Naive thymus-derived CD8-positive, alpha-beta T cell (primary cell): ENCODE measurements around the gene RARA. TPM values are rescaled to one million over a fixed set of nuclear protein-coding genes. Genes with fewer than 3 reads are reported as not detected.
A peak's percentile ranks its signal among the peaks of the same experiment; 100 is the strongest.
"Not testable (repeated sequence)": the region's sequence is repeated elsewhere in the genome, so short reads cannot be mapped to it uniquely, and the experiment has no call there.

Experiments
- ATAC-seq, 2 donors: fragments of 150-1000 bp; cut with Tn5 transposase in 1 of 2; sonication (Bioruptor Pico), chemical (Tn5 transposase) in 1 of 2; 1 replicate in 1 of 2; 2 replicates in 1 of 2; pipeline ENCODE4 v1.10.0; 2021; ENCODE audit warnings: mild to moderate bottlenecking in 2 of 2, moderate library complexity in 2 of 2
- POLR2A ChIA-PET: fragments of 350-600 bp; sonication (Branson Sonifier 250); formaldehyde crosslinking; loops from one replicate; lab custom pipeline; 2021; ENCODE audit warnings: antibody characterized with exemption; lab: Charles Lee
- DNase-seq, 10 donors: peaks; one replicate each; pipeline versions ENCODE4 v3.0.0 to v3.0.0-alpha.2; 2020 to 2022
- H3K27ac Mint-ChIP-seq, 10 donors: one replicate each; pipeline ENCODE4 v1.8.0; 2020 to 2022; ENCODE audit warnings: mild to moderate bottlenecking in 10 of 10, mixed read lengths in 10 of 10, moderate library complexity in 4 of 10, inconsistent platforms in 1 of 10
- H3K27me3 Mint-ChIP-seq, 5 donors: one replicate each; pipeline ENCODE4 v1.8.0; 2021 to 2022; ENCODE audit warnings: mixed read lengths in 5 of 5
- H3K36me3 Mint-ChIP-seq, 3 donors: one replicate each; pipeline ENCODE4 v1.8.0; 2020 to 2022; ENCODE audit warnings: mixed read lengths in 3 of 3, mild to moderate bottlenecking in 2 of 3, inconsistent platforms in 1 of 3
- H3K4me1 Mint-ChIP-seq, 4 donors: one replicate each; pipeline ENCODE4 v1.8.0; 2021 to 2022; ENCODE audit warnings: mixed read lengths in 4 of 4
- H3K4me3 Mint-ChIP-seq, 10 donors: one replicate each; pipeline ENCODE4 v1.8.0; 2020 to 2022; ENCODE audit warnings: mild to moderate bottlenecking in 10 of 10, mixed read lengths in 10 of 10, moderate library complexity in 6 of 10, inconsistent platforms in 1 of 10
- H3K9me3 Mint-ChIP-seq, 9 donors: one replicate each; pipeline ENCODE4 v1.8.0; 2020 to 2022; ENCODE audit warnings: mixed read lengths in 9 of 9, mild to moderate bottlenecking in 3 of 9, inconsistent platforms in 1 of 9, moderate library complexity in 1 of 9
- polyA plus RNA-seq, 3 donors: library from polyadenylated mRNA; unstranded; fragments of 300-500 nt; fragmentation: Illumina TruSeq; gene quantifications; one replicate each; pipeline ENCODE4 v1.2.3, GENCODE V29; 2021
- total RNA-seq, 8 experiments: library from RNA in 2 of 8; stranded (reverse) in 2 of 8; gene quantifications; one replicate each; pipeline ENCODE4 v1.2.3 and lab custom pipeline; 2021 to 2026

RARA gene
- total and polyA plus RNA-seq, 5 experiments from 2014 or later: 7.2 to 39.9 (median 12.4) TPM

DNA sequence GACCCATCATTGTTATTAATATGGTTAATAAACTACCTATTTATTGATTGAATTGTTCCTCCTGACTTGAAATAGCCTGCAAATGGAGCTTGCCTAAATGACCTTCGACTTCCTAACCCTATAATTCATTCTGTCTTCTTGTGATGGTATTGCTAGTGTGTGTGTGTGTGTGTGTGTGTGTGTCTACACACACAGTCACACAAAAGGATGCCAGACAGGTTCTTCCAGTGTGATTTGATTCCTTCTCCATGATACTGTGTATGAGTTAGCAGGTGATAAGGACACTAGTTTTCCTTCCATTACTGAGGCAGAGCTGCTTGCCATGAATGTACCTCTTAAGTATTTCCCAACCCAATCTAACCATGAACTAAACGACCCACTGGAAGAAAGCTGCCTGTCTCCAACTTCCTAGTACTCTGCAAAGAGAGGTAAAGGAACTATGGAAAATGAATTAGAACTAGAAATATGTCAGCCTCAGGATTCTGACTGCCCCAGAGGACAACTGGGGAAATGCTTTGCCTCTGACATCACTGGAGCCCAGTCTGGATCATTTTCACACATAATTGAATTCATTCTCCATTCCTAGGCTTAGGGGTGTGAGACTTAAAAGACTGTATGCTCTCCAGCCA, 24.8 kb upstream of the RARA start:
- POLR2A ChIA-PET: no interaction called here
- ATAC-seq (no peak), DNase-seq (no peak)
- H3K36me3 Mint-ChIP-seq: peaks cover 0 to 25% (median 5%) of the 10 kb centered on the region in 3 donors
- no peaks in the 10 kb centered on the region for H3K9me3 Mint-ChIP-seq
- no peaks in the 10 kb centered on the region for H3K27me3 Mint-ChIP-seq
- peak overlapping the region in 8 of 10 donors; percentile 17 to 75 (median 50) for H3K27ac Mint-ChIP-seq
- H3K4me3 Mint-ChIP-seq: peak overlapping the region in 2 of 10 donors; percentile 2 to 17
- peaks cover 10 to 33% (median 21%) of the 10 kb centered on the region in 4 donors for H3K4me1 Mint-ChIP-seq

DNA sequence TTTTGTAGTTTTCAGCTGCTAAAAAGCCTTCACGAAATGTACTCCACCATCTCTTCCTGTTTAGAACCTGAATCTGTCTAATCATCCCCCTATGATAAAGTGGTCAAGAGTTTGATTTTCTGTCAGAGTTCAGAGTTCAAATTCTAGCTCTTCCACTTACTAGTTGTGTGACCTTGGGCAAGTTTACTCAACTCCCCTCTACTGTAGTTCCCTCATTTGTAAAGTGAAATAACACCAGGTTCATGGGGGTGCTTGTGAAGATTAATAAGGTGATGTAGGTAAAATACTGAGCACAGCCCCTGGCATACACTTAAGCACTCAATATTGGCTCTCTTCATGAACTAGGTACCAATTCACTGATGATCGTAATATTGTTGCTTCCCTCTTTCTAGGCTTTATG, 22.5 kb upstream of the RARA start:
- Mint-ChIP-seq H3K9me3 (no peaks in the 10 kb centered on the region), H3K27me3 (no peaks in the 10 kb centered on the region), H3K27ac (peak overlapping the region in 3 of 10 donors; percentile 15 to 77 (median 38)), H3K4me3 (no peak overlapping the region), H3K4me1 (peaks cover 10 to 35% (median 22%) of the 10 kb centered on the region in 4 donors), H3K36me3 (peaks cover 0 to 6% (median 2%) of the 10 kb centered on the region in 3 donors)
- DNase-seq (no peak), ATAC-seq (no peak)
- POLR2A ChIA-PET: no interaction called here

DNA sequence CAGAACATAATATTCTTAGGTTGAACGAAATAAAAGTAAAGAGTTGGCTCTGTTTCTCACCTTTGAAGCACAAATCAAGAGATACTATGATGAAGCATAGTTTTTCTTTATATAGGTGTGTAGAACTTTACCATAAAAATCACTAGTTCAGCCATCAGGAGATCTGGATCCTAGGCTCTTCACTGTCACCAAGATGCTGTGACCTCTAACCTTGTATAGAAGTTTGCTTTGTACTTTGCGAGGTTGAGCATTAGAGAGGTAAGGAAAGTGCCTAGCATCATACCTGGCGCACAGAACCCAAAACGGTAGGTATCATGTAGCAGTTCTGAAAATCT, 21.9 kb upstream of the RARA start:
- DNase-seq (no peak), ATAC-seq (no peak)
- peak overlapping the region in 8 of 10 donors; percentile 21 to 97 (median 87) for H3K27ac Mint-ChIP-seq
- peaks cover 0 to 4% (median 1%) of the 10 kb centered on the region in 3 donors for H3K36me3 Mint-ChIP-seq
- peak overlapping the region; percentile 90 to 100 (median 98) for H3K4me3 Mint-ChIP-seq
- peaks cover 10 to 34% (median 22%) of the 10 kb centered on the region in 4 donors for H3K4me1 Mint-ChIP-seq
- POLR2A ChIA-PET: no interaction called here
- H3K27me3 Mint-ChIP-seq: no peaks in the 10 kb centered on the region
- no peaks in the 10 kb centered on the region for H3K9me3 Mint-ChIP-seq

DNA sequence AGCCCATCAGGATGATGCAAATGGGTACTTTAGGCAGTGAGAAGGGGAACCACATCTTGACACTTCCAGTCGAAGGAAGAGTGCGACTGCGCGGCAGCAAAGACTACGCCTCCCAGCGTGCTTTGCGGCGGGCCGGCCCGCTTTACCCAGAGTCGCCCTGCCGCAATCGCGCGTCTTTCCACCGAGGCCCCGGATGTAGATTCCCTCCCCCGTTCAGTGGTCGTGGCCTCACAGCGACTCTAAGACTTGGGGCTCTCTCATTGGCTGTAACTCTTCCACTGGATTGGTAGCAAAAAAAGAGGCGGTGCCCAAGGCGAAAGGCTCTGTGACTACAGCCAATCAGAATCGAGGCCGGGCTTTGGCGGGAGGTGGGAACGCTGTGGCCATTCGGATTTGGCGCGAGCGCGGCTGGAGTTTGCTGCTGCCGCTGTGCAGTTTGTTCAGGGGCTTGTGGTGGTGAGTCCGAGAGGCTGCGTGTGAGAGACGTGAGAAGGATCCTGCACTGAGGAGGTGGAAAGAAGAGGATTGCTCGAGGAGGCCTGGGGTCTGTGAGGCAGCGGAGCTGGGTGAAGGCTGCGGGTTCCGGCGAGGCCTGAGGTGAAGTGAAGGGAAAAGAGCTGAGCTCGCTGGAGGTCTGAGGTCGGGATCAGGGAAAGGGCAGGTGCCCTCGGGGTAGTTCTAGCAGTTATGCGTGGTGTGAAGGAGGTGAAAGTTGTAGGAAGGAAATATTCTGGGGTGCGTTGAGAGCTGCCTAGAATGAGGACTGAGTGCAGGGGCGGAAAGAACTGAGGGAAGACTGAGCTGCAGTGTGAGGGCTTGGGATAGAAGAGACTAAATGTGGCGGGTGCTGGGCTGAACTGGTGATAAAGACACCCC, 21.2 kb upstream of the RARA start, which contains the start of gene CDC6:
CDC6 (plus strand) TSS at position 386 of the 876 bp plus-strand sequence. CDS start 1,542 bp downstream, outside the sequence.
- DNase-seq: peak; percentile 94 to 99 (median 98)
- no peaks in the 10 kb centered on the region for H3K36me3 Mint-ChIP-seq
- H3K4me1 Mint-ChIP-seq: peaks cover 10 to 33% (median 22%) of the 10 kb centered on the region in 4 donors
- H3K4me3 Mint-ChIP-seq: peak within 1 kb of the TSS; percentile 90 to 100 (median 98)
- no peaks in the 10 kb centered on the region for H3K9me3 Mint-ChIP-seq
- H3K27me3 Mint-ChIP-seq: no peaks in the 10 kb centered on the region
- peak; percentile 96 for ATAC-seq
- peak within 1 kb of the TSS; percentile 60 to 97 (median 92) for H3K27ac Mint-ChIP-seq
- POLR2A ChIA-PET: interaction anchor here (0.6 to 1.0 kb wide), 4 partner anchors 20 to 187 kb away, joined by 3 to 4 read pairs (median 4); no protein-coding TSS in a partner anchor

DNA sequence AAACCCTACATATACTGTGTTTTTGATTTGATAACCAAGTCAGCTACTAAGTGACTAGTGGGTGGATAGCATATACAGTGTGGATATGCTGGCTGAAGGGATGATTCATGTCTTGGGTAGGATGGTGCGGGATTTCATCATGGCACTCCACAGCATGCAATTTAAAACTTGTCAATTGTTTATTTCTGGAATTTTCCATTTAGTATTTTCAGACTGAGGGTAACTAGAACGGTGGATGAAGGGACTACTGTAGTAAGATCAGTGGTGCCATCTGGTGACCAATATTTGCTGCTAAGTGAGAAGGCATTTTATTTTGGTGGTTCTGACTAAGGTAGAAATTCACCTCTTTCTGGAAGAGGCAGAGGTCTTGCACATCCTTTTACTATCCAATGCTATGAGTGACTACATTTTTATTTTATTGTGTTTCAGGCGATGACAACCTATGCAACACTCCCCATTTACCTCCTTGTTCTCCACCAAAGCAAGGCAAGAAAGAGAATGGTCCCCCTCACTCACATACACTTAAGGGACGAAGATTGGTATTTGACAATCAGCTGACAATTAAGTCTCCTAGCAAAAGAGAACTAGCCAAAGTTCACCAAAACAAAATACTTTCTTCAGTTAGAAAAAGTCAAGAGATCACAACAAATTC, 18.2 kb upstream of the RARA start:
- H3K27ac Mint-ChIP-seq: peak overlapping the region in 1 of 10 donors; percentile 51
- H3K4me3 Mint-ChIP-seq: no peak overlapping the region
- POLR2A ChIA-PET: no interaction called here
- ATAC-seq (no peak), DNase-seq (peak in 1 of 10 donors; percentile 37)
- no peaks in the 10 kb centered on the region for H3K36me3 Mint-ChIP-seq
- H3K27me3 Mint-ChIP-seq: no peaks in the 10 kb centered on the region
- H3K9me3 Mint-ChIP-seq: no peaks in the 10 kb centered on the region
- peaks cover 7 to 19% (median 16%) of the 10 kb centered on the region in 4 donors for H3K4me1 Mint-ChIP-seq

DNA sequence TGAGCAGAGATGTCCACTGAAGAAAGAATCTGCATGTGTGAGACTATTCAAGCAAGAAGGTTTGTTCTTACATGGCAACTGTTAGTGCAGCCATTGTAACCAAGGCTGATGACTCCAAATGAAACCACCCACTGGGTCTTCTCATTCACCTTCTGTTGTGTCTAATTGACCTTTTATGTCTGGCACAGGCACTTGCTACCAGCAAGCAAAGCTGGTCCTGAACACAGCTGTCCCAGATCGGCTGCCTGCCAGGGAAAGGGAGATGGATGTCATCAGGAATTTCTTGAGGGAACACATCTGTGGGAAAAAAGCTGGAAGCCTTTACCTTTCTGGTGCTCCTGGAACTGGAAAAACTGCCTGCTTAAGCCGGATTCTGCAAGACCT, 17.7 kb upstream of the RARA start:
- H3K4me1 Mint-ChIP-seq: peaks cover 7 to 19% (median 16%) of the 10 kb centered on the region in 4 donors
- POLR2A ChIA-PET: interaction anchor here (0.7 kb wide), 1 partner anchor 12 kb away, joined by 3 read pairs; no protein-coding TSS in a partner anchor
- no peaks in the 10 kb centered on the region for H3K9me3 Mint-ChIP-seq
- no peaks in the 10 kb centered on the region for H3K36me3 Mint-ChIP-seq
- ATAC-seq (no peak), DNase-seq (no peak)
- no peaks in the 10 kb centered on the region for H3K27me3 Mint-ChIP-seq
- H3K27ac Mint-ChIP-seq: no peak overlapping the region
- H3K4me3 Mint-ChIP-seq: no peak overlapping the region

- no peaks in the 10 kb centered on the region for H3K36me3 Mint-ChIP-seq
- DNase-seq (no peak), ATAC-seq (no peak)
- H3K4me3 Mint-ChIP-seq: no peak overlapping the region
- POLR2A ChIA-PET: no interaction called here
- H3K27me3 Mint-ChIP-seq: no peaks in the 10 kb centered on the region
- H3K4me1 Mint-ChIP-seq: peaks cover 0 to 8% (median 4%) of the 10 kb centered on the region in 4 donors
- H3K9me3 Mint-ChIP-seq: no peaks in the 10 kb centered on the region
- H3K27ac Mint-ChIP-seq: no peak overlapping the region
These were observed 15.6 kb upstream of the RARA start for GRCh38 chr17:40293363-40293762.

GRCh38 chr17:40295488-40296436, 13.2 kb upstream of the RARA start:
- H3K27ac Mint-ChIP-seq: no peak overlapping the region
- POLR2A ChIA-PET: interaction anchor here (0.7 kb wide), 1 partner anchor 14 kb away, joined by 4 read pairs; no protein-coding TSS in a partner anchor
- H3K27me3 Mint-ChIP-seq: no peaks in the 10 kb centered on the region
- H3K9me3 Mint-ChIP-seq: no peaks in the 10 kb centered on the region
- no peak for DNase-seq
- no peaks in the 10 kb centered on the region for H3K36me3 Mint-ChIP-seq
- ATAC-seq: no peak
- no peaks in the 10 kb centered on the region for H3K4me1 Mint-ChIP-seq
- H3K4me3 Mint-ChIP-seq: no peak overlapping the region

DNA sequence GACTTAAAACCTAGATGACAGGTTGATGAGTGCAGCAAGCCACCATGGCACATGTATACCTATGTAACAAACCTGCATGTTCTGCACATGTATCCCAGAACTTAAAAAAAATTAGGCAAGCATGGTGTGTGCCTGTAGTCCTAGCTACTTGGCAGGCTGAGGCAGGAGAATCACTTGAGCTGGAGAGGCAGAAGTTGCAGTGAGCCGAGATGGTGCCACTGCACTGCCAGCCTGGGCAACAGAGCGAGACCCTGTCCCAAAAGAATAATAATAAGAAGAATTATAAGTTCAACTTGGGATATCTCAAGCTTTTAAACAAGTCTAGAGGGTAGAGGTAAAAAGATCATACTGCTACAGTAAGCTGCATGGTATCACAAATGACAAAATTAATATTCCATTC, 11.5 kb upstream of the RARA start:
- no peak for DNase-seq
- Mint-ChIP-seq H3K9me3 (no peaks in the 10 kb centered on the region), H3K4me3 (no peak overlapping the region), H3K27ac (no peak overlapping the region), H3K36me3 (no peaks in the 10 kb centered on the region), H3K4me1 (no peaks in the 10 kb centered on the region), H3K27me3 (no peaks in the 10 kb centered on the region)
- POLR2A ChIA-PET: interaction anchor here (0.6 kb wide), 1 partner anchor 9 kb away, joined by 4 read pairs; no protein-coding TSS in a partner anchor
- no peak for ATAC-seq

GRCh38 chr17:40298726-40299125, 10.3 kb upstream of the RARA start:
- H3K27ac Mint-ChIP-seq: no peak overlapping the region
- no peak for DNase-seq
- H3K9me3 Mint-ChIP-seq: no peaks in the 10 kb centered on the region
- no peaks in the 10 kb centered on the region for H3K27me3 Mint-ChIP-seq
- POLR2A ChIA-PET: interaction anchor here (1.2 to 28.1 kb wide), 2 partner anchors 28 to 229 kb away, joined by 5 to 458 read pairs; no protein-coding TSS in a partner anchor
- H3K4me1 Mint-ChIP-seq: peaks cover 6 to 10% (median 8%) of the 10 kb centered on the region in 4 donors
- H3K36me3 Mint-ChIP-seq: no peaks in the 10 kb centered on the region
- no peak overlapping the region for H3K4me3 Mint-ChIP-seq
- no peak for ATAC-seq

DNA sequence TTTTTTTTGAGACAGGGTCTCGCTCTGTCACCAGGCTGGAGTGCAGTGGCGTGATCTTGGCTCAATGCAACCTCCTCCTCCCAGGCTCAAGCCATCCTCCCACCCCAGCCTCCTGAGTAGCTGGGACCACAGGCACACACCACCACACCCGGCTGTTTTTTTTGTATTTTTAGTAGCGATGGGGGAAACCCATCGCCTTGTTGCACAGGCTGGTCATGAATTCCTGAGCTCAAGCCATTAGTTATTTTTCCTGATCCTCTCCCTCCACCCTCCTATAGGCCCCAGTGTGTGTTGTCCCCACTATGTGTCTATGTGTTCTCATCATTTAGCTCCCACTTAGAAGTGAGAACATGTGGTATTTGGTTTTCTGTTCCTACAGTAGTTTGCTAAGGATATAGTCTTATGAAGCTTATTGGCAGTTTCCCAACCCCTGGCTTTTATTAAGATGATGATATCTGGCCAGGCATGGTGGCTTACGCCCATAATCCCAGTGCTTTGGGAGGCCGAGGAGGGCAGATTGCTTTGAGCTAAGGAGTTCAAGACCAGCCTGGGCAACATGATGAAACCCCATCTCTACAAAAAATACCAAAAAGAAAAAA, 9.7 kb upstream of the RARA start:
- peaks cover 10 to 16% (median 13%) of the 10 kb centered on the region in 4 donors for H3K4me1 Mint-ChIP-seq
- H3K27ac Mint-ChIP-seq, H3K4me3 Mint-ChIP-seq, H3K36me3 Mint-ChIP-seq, DNase-seq, H3K27me3 Mint-ChIP-seq, H3K9me3 Mint-ChIP-seq, ATAC-seq: not testable (repeated sequence)
- POLR2A ChIA-PET: interaction anchor here (1.2 to 28.1 kb wide), 2 partner anchors 27 to 229 kb away, joined by 5 to 458 read pairs; no protein-coding TSS in a partner anchor
